HG03025 (cell line): ENCODE data around the gene MMP19.
A peak's percentile ranks its signal among the peaks of the same experiment; 100 is the strongest.
"Not testable (repeated sequence)": the region's sequence is repeated elsewhere in the genome, so short reads cannot be mapped to it uniquely, and the experiment has no call there.

Experiments used
- ATAC-seq: cut with Tn5 transposase; IDR thresholded peaks from one replicate; pipeline ENCODE4 v1.9.1; 2021; ENCODE audit warnings: mild to moderate bottlenecking, moderate library complexity; ENCODE audit not compliant: unreplicated experiment, low FRiP score

The MMP19 gene

DNA sequence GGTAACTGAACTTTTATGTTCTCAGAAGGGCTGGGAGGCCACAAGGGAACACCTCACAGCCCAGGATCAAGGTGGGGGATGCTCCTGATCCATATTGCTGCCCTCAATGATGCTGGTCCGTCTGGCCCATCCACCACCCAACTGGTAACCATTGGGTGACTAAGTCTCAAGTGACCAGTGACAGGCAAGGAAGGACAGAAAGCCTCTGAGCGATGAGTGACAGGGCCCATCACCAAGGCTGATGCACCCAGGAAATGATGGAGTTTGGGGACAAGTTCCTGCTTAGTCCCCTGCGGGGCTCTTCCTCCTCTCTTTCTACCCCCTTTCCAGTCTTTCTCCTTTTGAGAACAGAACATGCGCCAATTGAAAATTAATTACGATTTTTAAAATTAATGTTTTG, 2.6 kb upstream of the MMP19 start:
- no peak for ATAC-seq

DNA sequence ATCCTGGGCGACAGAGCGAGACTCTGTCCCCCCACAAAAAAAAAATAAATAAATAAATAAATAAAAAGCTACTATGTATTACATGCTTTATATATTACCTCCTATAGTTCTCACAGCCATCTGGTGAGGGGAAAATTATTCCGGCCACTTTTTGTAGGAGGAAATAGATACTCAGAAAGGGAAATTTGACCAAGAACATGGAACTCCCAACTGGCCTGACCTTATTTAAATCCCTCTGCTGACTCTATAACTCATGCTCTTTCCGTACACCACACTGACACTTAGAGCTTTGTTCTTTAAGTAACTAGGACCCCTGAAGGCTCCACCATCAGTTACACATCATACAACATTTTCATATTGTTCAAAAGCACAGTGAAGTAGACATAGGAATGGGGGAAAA, 2.2 kb upstream of the MMP19 start:
- no peak for ATAC-seq

DNA sequence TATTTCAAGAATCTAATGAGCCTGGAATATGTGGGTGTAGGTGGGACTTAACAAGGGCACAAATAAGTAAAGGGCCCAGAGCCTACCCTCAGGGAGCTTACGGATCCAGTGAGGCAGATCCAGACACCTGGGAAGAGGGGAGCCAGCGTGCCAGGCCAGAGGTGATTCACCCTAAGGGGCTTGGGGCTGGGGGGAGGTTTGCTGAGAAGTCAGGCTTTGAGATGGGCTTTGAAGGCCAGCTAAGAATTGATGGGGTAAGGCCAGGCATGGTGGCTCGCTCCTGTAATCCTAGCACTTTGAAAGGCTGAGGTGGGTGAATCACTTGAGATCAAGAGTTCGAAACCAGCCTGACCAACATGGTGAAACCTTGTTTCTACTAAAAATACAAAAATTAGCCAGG, 695 bp upstream of the MMP19 start:
- ATAC-seq: no peak

DNA sequence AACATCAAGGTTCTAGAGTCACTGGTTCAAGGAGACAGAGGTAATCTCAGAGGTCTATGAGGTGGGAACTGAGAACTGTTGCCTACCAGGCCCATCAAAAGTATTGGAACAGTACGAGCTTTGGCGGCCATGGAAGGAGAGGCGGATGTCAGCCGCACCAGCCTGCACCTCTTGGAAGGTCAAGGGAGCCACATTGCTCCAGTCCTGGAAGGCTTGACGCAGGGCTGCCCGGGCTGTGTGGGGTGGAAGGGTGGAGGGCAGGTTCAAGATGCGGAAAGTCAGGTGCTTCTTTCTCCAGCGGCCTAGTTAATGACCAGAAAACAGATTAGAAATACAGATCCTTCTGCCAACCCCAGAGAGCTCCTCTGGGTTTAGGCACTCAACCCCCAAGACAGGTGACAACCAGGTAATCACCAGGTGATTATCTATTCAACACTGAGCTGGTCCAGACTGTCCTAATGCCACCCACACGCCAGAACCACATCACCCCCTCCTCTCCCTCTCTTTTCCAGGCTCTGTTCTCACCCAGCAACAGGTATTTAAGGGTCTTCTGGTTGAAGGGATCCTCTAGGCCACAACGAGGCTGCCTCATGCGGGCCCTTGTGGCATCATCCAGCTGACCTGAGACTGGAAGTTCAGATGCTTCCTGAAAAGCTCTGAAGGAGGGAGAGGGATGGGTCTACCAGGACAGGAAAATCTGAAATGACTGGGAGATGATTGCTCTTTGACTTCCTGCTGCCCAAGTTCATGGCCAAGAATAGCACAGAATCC, 2.0 kb downstream of the MMP19 start:
- ATAC-seq: no peak

DNA sequence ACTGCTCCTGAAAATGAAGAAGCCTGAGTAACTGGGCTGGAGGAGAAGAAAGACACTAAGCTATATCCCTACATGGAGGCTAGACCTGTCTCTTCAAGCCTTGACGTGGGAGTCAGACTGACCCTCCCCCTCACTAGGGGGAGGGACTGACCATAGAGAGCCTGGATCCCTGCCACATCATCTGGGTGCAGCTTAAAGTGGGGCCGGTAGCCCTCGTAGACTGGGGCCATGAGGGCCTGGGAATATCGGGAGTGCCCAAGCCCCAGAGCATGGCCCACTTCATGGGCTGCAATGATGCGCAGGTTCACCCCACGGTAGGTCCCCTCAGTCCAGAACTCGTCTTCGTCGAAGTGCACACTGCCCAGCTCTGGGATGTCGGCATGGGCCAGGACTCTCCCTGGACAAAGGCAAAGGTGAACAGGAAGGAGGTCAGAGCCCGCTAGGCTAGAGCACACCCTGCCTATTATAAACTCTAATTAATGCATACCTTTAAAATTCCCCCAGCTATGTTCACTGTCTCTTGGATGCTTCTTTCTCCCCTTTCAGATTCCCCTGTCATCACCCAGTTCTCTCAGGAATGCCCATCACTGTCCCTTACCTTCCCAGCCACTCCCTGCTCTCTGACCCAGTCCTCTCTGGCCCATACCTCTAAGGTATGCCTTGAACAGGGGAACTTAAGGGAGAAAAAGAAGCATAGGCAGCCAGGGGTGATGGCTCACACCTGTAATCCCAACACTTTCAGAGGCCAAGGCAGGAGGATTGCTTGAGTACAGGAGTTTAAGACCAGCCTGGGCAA, 3.2 kb downstream of the MMP19 start:
- ATAC-seq: no peak

DNA sequence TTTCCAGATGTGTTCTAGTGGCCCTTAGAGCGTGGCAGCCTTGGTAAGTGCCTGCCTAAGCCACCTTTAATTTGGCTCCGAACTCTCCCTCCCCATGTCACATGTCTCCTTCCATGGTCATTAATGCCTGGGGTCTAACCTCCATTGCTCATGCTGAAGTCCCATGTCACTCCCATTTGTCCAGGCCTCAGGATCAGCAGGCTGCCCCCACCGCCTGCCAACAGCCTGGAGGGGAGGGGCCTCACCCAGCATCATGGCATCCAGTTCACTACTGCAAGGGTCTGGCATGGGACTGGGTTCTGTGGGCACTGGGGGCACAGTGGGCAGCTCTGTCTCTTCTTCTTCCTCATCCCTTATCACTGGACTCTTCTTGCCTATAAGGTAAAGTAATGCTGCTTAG, 4.4 kb downstream of the MMP19 start:
- ATAC-seq: no peak

DNA sequence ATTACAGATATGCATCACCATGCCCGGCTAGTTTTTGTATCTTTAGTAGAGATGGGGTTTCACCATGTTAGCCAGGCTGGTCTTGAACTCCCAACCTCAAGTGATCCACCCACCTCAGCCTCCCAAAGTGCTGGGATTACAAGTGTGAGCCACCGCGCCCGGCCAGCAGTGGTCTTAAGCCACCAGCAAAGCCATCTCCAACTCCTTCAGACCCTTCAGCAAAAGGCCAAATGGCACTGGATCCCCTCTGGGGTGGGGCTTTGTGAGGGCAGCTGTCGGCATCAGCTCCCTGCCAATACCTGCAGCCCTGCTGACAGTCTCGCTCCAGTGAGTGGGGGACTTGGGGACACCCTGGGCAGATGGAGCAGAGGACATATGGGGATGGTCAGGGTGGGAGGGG, 8.3 kb downstream of the MMP19 start:
- not testable (repeated sequence) for ATAC-seq

DNA sequence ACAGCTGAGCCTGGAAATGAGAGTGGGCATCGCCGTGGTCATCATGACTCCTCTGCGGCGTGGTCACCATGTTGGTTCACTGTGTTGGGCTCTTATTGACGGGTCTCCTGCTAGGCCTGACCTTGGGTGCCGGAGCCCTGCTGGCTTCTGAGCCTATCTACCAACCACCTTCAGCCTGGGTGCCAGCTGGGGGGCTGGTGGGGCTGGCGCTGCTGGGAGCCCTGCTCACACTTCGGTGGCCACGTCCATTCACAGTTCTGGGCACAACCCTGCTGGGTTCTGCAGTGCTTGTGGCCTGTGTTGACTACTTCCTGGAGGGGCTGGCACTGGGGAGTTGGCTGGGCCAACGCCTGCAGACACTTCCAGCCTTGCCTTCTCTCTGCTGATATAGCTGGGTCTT, 9.7 kb downstream of the MMP19 start:
- no peak for ATAC-seq

DNA sequence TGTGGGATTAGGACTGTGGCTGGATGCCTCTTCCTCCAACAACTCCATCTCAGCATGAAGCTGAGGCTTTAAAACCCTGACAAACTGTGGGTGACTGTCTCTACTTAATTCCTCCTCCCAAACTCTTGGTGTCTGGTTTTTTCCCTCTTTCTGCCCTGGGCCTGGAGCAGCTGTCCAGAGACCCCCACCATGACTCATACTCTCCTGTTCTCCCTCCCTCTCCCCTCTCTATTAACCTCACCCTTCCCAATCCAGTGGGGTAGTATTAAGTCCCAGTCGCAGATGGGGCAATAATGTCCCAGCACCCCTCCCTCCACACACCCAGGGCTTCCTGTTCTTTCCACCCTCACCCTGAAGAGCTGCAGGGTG, 11.3 kb downstream of the MMP19 start:
- ATAC-seq: no peak

DNA sequence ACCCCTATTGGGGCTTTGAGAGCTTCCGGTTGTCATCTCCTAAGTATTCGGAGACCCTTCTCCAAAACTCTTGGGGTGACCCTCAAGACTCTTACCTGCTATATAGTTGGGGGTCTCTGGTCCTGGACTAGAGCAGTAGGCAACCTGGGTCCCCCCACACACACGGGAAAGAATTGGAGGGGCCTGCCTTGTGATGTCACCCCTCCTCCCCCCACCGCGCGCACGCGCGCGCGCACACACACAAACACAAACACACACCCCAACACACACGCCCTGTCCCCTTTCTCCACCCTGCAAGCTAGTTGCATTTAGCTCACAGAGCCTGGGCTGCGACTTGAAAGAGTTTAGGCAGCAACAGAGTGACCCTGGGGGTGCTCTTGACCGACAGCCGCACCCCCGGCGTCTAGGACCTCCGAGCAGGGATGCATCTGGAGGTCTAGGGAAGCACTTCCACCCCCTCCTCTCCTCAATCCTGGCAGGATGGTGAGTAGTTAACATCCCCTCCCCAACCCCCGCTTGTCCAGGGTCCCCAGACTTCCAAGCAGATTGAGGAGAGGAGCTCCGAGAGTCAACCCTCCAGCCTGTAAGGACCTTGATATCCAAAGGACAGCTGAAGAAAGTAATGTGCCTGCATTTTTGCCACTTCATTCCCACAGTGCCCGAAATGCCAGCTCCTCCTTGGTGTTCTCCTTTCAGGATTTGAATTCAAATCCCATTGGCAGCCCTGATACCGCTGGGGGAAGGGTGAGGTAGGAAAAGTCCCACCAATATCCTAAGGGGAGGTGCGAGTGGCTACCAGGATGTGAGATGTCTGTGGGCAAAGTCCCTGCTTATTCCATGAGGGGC, 11.9 kb downstream of the MMP19 start:
- ATAC-seq: no peak

DNA sequence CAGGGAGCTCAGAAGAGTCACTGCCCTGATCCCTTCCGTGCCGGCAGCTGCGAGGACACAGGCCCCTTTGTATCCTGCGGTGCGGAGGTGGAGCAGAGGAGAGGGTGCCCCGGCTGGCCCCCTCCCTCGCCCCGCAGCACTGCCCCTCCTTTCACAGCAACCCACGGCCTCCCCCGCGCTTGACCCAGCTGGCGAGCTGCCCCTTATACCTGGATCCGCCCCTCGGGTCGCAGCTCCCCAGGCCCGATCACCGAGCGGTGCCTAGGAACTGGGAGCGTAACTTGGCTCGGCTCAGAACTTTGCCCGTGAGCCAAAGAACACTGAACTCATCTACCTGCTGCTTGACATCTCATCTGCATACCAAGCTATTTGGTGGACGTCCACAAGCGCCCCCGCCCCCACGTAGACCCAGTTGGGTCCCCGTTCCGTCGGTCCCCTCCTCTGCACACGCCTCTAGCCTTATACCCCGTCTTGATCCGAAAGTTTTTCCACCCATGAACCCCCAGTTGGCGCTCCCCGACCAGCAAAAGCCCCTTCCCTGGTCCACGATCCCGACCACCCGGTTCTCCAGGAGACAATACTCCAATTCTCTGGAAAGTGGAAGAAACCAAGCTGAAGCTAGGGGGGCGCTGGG, 12.7 kb downstream of the MMP19 start:
- ATAC-seq: peak; percentile 20

DNA sequence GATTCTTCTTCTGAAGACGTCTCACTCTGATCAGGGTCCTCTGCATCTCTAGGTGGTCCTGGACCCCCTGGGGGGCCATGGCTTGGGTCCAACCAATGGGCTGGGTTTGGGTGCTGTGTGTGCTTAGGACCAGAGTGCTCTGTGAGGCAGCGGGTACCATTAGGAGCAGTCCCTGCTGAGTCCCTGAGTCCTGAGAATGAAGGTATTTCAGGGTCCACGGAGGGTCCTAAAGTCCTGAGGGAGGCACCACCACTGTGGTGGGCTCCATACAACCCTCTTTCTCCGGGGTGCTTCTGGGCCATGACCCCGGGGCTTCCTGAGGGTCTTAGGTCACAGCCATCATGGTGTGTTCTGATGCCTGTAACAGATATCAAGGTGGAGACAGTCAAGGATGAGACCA, 14.4 kb downstream of the MMP19 start:
- ATAC-seq: no peak

DNA sequence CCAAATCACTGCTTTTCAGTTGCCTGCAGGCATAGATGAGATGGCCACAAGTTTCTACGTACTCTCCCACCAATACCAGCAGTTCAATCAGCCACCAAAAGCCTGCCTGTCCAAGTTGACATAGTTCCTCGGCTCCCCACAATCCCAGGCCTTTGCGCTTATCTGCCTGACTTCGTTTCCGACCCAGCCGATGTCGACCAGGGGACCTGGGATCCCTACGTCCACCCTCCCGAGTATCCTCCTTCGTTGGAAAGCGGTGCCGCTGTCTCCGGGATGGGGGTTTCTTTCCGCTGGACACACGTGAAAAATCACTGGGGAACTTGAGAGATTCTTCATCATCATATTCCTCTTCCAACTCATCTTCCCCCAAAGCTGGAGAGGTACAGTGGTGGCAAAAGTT, 14.9 kb downstream of the MMP19 start:
- no peak for ATAC-seq

DNA sequence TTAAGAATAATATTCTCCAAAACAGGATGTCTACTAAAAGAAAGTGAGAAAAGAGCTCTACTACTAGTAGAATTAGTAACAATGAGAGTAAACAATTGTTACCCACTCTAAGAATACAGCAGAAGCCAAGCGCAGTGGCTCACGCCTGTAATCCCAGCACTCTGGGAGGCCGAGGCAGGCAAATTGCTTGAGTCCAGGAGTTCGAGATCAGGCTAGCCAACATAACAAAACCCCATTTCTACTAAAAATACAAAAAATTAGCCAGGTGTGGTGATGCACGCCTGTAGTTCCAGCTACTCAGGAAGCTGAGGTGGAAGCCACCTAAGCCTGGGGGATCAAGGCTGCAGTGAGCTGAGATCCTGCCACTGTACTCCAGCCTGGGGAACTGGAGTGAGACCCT, 18.0 kb downstream of the MMP19 start:
- ATAC-seq: no peak

DNA sequence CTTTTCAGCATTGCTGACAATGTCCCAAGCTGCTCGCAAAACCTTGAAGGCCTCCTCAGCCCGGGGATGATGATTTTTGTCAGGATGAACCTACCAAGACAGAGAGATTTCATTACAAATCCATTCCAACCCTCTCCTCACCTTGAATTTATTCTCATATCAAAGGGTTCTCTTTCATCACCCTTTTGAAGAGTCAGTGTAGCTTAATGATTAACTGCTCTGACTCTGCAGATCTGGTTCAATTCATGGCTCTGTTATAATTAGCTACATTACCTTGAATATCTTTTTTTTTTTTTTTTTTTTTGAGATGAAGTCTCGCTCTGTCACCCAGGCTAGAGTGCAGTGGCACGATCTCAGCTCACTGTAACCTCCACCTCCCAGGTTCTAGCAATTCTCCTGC, 19.3 kb downstream of the MMP19 start:
- ATAC-seq: no peak

DNA sequence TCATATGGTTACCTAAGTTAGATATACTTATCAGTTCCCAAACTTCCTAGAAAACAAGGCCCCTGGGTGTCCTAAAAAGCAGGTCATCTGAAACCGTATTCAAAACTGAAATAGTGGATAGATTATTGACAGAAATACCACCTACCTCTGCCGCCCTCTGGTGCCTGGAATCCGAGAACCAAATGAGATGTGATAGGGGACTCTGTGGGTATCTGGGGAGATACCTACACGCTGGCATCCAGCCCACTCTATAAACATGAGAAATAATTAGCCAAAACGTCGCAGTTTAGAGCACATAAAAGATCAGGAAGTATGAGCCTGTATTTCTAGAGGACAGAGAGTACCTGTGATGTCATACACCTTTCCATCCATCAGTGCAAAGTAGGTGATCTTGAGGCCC, 20.5 kb downstream of the MMP19 start:
- no peak for ATAC-seq

DNA sequence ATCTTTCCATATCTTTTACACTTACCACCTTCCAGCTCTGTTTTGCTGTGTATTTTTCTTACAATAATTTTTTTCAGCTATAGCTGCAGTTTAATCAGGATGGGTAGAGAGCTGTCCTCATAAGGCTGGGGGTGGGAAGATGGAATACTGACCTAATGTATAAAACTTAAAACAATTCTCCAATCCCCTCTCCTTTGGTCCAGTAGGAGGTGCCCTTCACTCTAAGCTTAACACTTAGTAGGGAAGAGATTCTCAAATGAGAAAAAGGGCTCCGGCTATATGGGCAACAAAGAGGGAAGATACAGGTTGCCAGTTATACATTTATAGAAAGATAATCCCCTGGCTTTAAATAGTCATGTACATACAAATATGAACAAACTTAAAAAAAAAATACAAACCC, 22.1 kb downstream of the MMP19 start:
- ATAC-seq: no peak

DNA sequence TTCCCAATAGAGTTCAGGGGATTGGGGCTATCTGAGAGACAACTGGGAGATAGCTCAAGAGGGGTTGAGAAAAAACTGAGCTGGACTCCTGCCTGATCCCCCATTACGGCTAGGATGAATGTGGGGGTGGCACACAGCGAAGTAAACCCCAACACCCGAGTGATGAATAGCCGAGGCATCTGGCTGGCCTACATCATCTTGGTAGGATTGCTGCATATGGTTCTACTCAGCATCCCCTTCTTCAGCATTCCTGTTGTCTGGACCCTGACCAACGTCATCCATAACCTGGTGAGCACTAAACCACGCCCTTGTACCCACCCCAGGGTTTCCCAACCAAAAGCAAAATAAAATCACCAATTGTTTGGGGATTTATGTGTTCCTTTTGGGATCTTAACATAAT, 23.9 kb downstream of the MMP19 start:
- ATAC-seq: no peak

DNA sequence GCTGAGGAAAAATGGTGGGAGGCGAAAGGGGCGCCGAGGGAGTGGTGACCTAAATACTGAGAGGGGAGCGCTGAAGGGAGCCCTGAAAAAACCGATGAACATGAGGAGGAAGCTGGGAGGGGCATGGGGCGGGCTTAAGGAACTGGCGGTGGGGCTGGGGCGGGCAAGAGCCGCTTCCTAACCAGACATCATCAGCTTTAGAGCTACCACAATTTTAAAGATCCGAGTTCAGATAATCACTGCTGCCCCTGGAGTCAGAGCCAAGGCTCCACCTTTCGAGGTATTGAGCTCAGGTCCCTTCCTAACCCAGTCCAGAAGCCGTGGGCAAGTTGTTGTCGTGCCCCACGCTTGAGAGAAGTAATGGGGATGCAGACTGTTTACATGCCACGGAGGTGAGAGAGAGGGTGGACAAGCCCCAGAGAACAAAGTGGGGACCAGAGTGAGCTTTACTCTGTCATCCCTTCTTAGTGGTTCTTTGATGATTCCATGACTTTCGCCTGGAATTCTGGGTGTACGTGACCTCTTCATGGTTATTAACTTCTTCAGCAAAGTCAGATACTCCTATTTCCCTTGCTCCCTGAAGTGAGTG, 24.5 kb downstream of the MMP19 start:
- peak; percentile 30 for ATAC-seq

DNA sequence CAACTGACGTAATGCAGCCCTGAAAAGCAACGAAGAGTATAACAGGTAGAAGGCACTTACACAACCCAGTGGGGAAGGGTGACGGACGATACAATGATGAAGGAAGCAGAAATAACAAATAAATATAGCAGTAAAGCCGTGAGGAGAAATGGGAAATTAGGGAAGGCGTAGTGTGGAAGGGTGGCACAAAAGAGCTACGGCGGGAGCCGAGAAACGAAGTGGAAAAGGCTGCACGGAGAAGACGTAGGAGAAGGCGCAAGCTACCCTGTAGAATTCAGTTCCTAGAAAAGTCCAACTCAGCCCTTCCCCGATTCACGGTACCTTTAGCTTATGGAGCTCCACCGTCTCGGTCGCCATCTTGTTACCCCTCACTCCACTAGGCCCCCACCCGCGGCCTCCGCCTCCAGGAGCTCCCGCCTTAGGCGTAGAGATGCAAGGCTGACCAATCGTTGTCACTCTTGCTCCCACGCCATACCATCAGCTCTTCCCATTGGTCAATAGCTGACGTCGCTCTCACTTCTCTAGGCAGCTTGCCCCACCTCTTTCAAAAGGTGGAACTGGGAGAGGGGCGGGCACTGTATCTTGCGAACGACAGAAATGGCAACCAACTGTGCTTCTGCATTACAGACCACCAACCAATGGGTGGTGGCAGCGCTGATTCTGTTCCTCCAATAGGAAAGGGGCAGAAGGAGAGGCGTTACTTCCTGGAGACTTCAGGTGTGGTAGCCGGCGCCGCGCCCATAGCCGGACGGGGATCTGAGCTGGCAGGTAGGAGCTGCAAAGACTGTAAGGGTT, 25.2 kb downstream of the MMP19 start, which contains the start of the genes ORMDL2 and SARNP:
Gene ORMDL2 (plus strand): TSS at position 697 of the 795 bp plus-strand sequence. CDS start 959 bp downstream, outside the sequence.
Gene SARNP (minus strand): TSS at position 380 of the 795 bp plus-strand sequence. CDS start 23 bp downstream, at position 357.
- ATAC-seq: peak; percentile 99
